Endothelial cell of umbilical vein (primary cell): ENCODE data around the gene WRAP73. TPM values are rescaled to one million over a fixed set of nuclear protein-coding genes. Genes with fewer than 3 reads are reported as not detected.

Experiments used
- BruUV-seq: library from RNA; stranded (reverse); fragments of 400-500 nt; replicated peaks from 2 replicates; lab custom pipeline; 2021; lab: Mats Ljungman, UMichigan
- CTCF ChIA-PET: fragments of 300-600, 350-600 bp; sonication (Branson Sonifier 250); formaldehyde crosslinking; loops from one replicate; lab custom pipeline; 2021; ENCODE audit warnings: antibody characterized with exemption, inconsistent platforms; lab: Charles Lee
- POLR2A ChIA-PET: fragments of 300-600, 350-600 bp; sonication (Branson Sonifier 250); formaldehyde crosslinking; loops from one replicate; lab custom pipeline; 2021; ENCODE audit warnings: antibody characterized with exemption, inconsistent platforms; lab: Charles Lee
- DNase-seq: peaks from one replicate; pipeline ENCODE4 v3.0.0-alpha.2; 2011; ENCODE audit warnings: low read depth, low spot score
- FAIRE-seq: peaks from 2 replicates; lab custom pipeline; 2011; peaks lifted over from hg19 to GRCh38; lab: Jason Lieb, UNC
- H2AFZ ChIP-seq: 2 replicates; pipeline ENCODE4 v1.6.0; 2012; ENCODE audit warnings: low read depth, low read length, control low read depth, inconsistent platforms
- H3K27ac ChIP-seq: 2 replicates; pipeline ENCODE4 v1.5.1; 2011; ENCODE audit warnings: low read depth, mild to moderate bottlenecking, control low read depth, low read length, moderate library complexity; ENCODE audit not compliant: insufficient read depth
- H3K27me3 ChIP-seq, 2 experiments: 2 replicates each; pipeline versions ENCODE4 v1.6.0 to v1.6.1; 2011; ENCODE audit warnings: low read length in 2 of 2, mixed read lengths in 1 of 2; ENCODE audit not compliant: control insufficient read depth in 2 of 2, insufficient read depth in 2 of 2
- H3K36me3 ChIP-seq, 2 experiments: 2 replicates in 1 of 2; 3 replicates in 1 of 2; pipeline ENCODE4 v1.5.1; 2011; ENCODE audit warnings: low read length in 2 of 2, mild to moderate bottlenecking in 1 of 2, moderate library complexity in 1 of 2; ENCODE audit not compliant: control insufficient read depth in 2 of 2, insufficient read depth in 2 of 2; ENCODE audit errors: extremely low read depth in 1 of 2
- H3K4me1 ChIP-seq: 3 replicates; pipeline ENCODE4 v1.5.1; 2011; ENCODE audit warnings: mild to moderate bottlenecking, low read length; ENCODE audit not compliant: control insufficient read depth, insufficient read depth; ENCODE audit errors: extremely low read depth
- H3K4me2 ChIP-seq: 2 replicates; pipeline ENCODE4 v1.6.1; 2011; ENCODE audit warnings: low read length, control low read depth, mixed read lengths; ENCODE audit not compliant: insufficient read depth
- H3K4me3 ChIP-seq, 3 experiments: fragments of 200-600 bp in 1 of 3; sonication (generic), shearing (Covaris generic) in 1 of 3; replicated peaks in 1 of 3; 2 replicates each; pipeline ENCODE4 v1.5.1; 2011 to 2016; ENCODE audit warnings: control low read depth in 3 of 3, low read length in 3 of 3, mild to moderate bottlenecking in 2 of 3, inconsistent platforms in 1 of 3, low read depth in 1 of 3, moderate library complexity in 1 of 3; ENCODE audit not compliant: insufficient read depth in 1 of 3
- H3K79me2 ChIP-seq: 2 replicates; pipeline ENCODE4 v1.6.0; 2012; ENCODE audit warnings: low read length, inconsistent platforms; ENCODE audit not compliant: control insufficient read depth, insufficient read depth
- H3K9ac ChIP-seq: replicated peaks from 2 replicates; pipeline ENCODE3; 2011; ENCODE audit warnings: low read length, control low read depth; ENCODE audit not compliant: insufficient read depth; ENCODE audit errors: extremely low read depth
- H3K9me1 ChIP-seq: replicated peaks from 3 replicates; pipeline ENCODE4 v1.6.0; 2011; ENCODE audit warnings: mild to moderate bottlenecking, low read length; ENCODE audit not compliant: control insufficient read depth, insufficient read depth; ENCODE audit errors: extremely low read depth
- H3K9me3 ChIP-seq: replicated peaks from 2 replicates; pipeline ENCODE4 v1.5.1; 2012; ENCODE audit warnings: low read length, inconsistent platforms; ENCODE audit not compliant: control insufficient read depth, insufficient read depth
- H4K20me1 ChIP-seq: replicated peaks from 2 replicates; pipeline ENCODE3; 2011; ENCODE audit warnings: mild to moderate bottlenecking, low read length; ENCODE audit not compliant: control insufficient read depth, insufficient read depth; ENCODE audit errors: extremely low read depth
- CTCF ChIP-seq, 2 donors: IDR thresholded peaks; 1 replicate in 1 of 2; 2 replicates in 1 of 2; pipeline ENCODE4 v1.5.1; 2011; ENCODE audit warnings: low read length in 2 of 2, mild to moderate bottlenecking in 2 of 2, moderate library complexity in 2 of 2, control low read depth in 1 of 2, inconsistent platforms in 1 of 2, low read depth in 1 of 2; ENCODE audit not compliant: insufficient read depth in 1 of 2; ENCODE audit errors: extremely low read depth in 1 of 2
- EZH2 ChIP-seq: IDR thresholded peaks from 2 replicates; pipeline ENCODE4 v1.6.1; 2012; ENCODE audit warnings: borderline replicate concordance, low read depth, mild to moderate bottlenecking, moderate library complexity, low read length, inconsistent platforms; ENCODE audit not compliant: severe bottlenecking
- FOS ChIP-seq: IDR thresholded peaks from 2 replicates; pipeline ENCODE4 v1.6.1; 2011; ENCODE audit warnings: mild to moderate bottlenecking, low read length, moderate library complexity, borderline replicate concordance; ENCODE audit not compliant: insufficient read depth
- GATA2 ChIP-seq: IDR thresholded peaks from 2 replicates; pipeline ENCODE4 v1.7.0; 2011; ENCODE audit warnings: low read depth, mild to moderate bottlenecking, moderate library complexity, mixed read lengths, low read length; ENCODE audit not compliant: insufficient read length, insufficient read depth
- JUN ChIP-seq: IDR thresholded peaks from 2 replicates; pipeline ENCODE4 v1.6.1; 2011; ENCODE audit warnings: borderline replicate concordance, low read depth; ENCODE audit not compliant: insufficient read length, insufficient read depth
- MAX ChIP-seq: IDR thresholded peaks from 2 replicates; pipeline ENCODE4 v1.6.1; 2011; ENCODE audit not compliant: insufficient read depth, insufficient read length
- MYC ChIP-seq: IDR thresholded peaks from one replicate; pipeline ENCODE4 v1.6.1; 2011; ENCODE audit warnings: mild to moderate bottlenecking, low read depth, low read length
- POLR2A ChIP-seq: IDR thresholded peaks from 2 replicates; pipeline ENCODE4 v1.6.1; 2012; ENCODE audit warnings: low read depth, mild to moderate bottlenecking, control low read depth, low read length
- POLR2AphosphoS5 ChIP-seq: IDR thresholded peaks from 2 replicates; pipeline ENCODE4 v1.6.1; 2012; ENCODE audit warnings: low read depth, mild to moderate bottlenecking, control low read depth, low read length, moderate library complexity; ENCODE audit not compliant: insufficient read depth
- dilution Hi-C: fragments of 300-500 bp; cut with MboI; formaldehyde crosslinking; loops from one replicate; pipeline ENCODE4 v1.15.0; 2019; ENCODE audit warnings: low sequenced_read_pairs; ENCODE audit not compliant: extremely low pct_ligation_motif_present
- intact Hi-C: fragments of 100-400 bp; cut with micrococcal nuclease; formaldehyde crosslinking; loops from one replicate; pipeline ENCODE4 v1.10.0; 2022
- polyA plus RNA-seq, 4 experiments: library from polyadenylated mRNA; depleted of rRNA in 3 of 4; stranded (reverse) in 3 of 4; unstranded in 1 of 4; fragments of >200 nt; gene quantifications; 2 replicates each; pipeline versions ENCODE4 v1.2.1 to v1.2.3, GENCODE V29; 2011 to 2012; ENCODE audit warnings: missing spikeins in 1 of 4
- total RNA-seq: library from RNA; stranded (reverse); gene quantifications from 2 replicates; pipeline ENCODE4 v1.2.3, GENCODE V29; 2021

The WRAP73 gene
- total and polyA plus RNA-seq, 2 donors (not counting 3 experiments of a cell fraction or from before 2014, with no cell fraction given): 23.0 to 50.7 TPM

- Histone ChIP-seq H3K9me1 (no peaks in the 10 kb centered on the region), H3K4me3 (peak overlapping the region; percentile 20 to 60 (median 54)), H2AFZ (peak overlapping the region; percentile 31), H4K20me1 (no peaks in the 10 kb centered on the region), H3K9ac (no peak overlapping the region), H3K4me2 (peak overlapping the region; percentile 12), H3K27ac (peak overlapping the region; percentile 25), H3K79me2 (no peaks in the 10 kb centered on the region), H3K27me3 (no peaks in the 10 kb centered on the region), H3K4me1 (peaks cover 13% of the 10 kb centered on the region), H3K36me3 (peaks cover 0 to 18% of the 10 kb centered on the region in 2 experiments), H3K9me3 (no peaks in the 10 kb centered on the region)
- no peak for TF ChIP-seq FOS
- TF ChIP-seq POLR2A: no peak
- no peak for TF ChIP-seq GATA2
- no peak for TF ChIP-seq JUN
- TF ChIP-seq MAX: no peak
- no peak for TF ChIP-seq CTCF (IDR thresholded peaks at IDR 0.05; ENCODE audit: extremely low read depth in 1 of 2, insufficient read depth in 1 of 2, low read depth in 1 of 2, low read length in 2 of 2)
- no peak for TF ChIP-seq POLR2AphosphoS5
- no peak for TF ChIP-seq EZH2
- TF ChIP-seq MYC: no peak
- CTCF ChIA-PET: interaction anchor here (0.6 to 7.0 kb wide), 3 partner anchors 66 to 134 kb away, joined by 3 to 150 read pairs (median 4); no protein-coding TSS in a partner anchor
- intact Hi-C loops (loop anchor here (2.0 to 10.0 kb wide), 2 partner anchors 275 to 1221 kb away; partner anchors contain the start of gene C1orf174), dilution Hi-C loops (no loop called here)
- POLR2A ChIA-PET: no interaction called here
- DNase-seq (peak; percentile 71), FAIRE-seq (peak; percentile 58)
- BruUV-seq: no TSS peak
Observed at GRCh38 chr1:3625151-3625907, 24.6 kb downstream of the WRAP73 start.
